GM12878 (cell line): ENCODE measurements around the gene SEMA4A.
A peak's percentile ranks its signal among the peaks of the same experiment; 100 is the strongest.

Experiments used
- CUX1 ChIP-seq: IDR thresholded peaks from 2 replicates; pipeline ENCODE4 v1.6.1; 2012; ENCODE audit warnings: improper control_type of control experiment, low read depth, low read length; ENCODE audit not compliant: insufficient replicate concordance
- RCOR1 ChIP-seq: conservative IDR thresholded peaks from 2 replicates; pipeline ENCODE4 v1.6.1; 2012; ENCODE audit warnings: low read depth, low read length, improper control_type of control experiment
- SMARCA5 ChIP-seq: fragments of 450-650 bp; IDR thresholded peaks from 2 replicates; pipeline ENCODE4 v1.6.1; 2017; ENCODE audit warnings: mild to moderate bottlenecking
- SUZ12 ChIP-seq: fragments of 200-600 bp; sonication (generic); IDR thresholded peaks from one replicate; pipeline ENCODE4 v1.6.1; 2018; ENCODE audit warnings: antibody characterized with exemption, mild to moderate bottlenecking; ENCODE audit not compliant: unreplicated experiment

- TF ChIP-seq CUX1 = no peak
- no peak for TF ChIP-seq SUZ12
- peak; percentile 87; the same call in 1 of the 2 replicates for TF ChIP-seq RCOR1
- 0 out of 2 replicates have a peak, but pooled peaks have one; percentile 9 for TF ChIP-seq SMARCA5
Observed at GRCh38 chr1:156226116-156226538, 72.7 kb downstream of the SEMA4A start.
